Urinary bladder (tissue), 4 donors: Measurements from ENCODE around the gene NAV2. TPM values are rescaled to one million over a fixed set of nuclear protein-coding genes. Genes with fewer than 3 reads are reported as not detected.

Source experiments
- DNase-seq: peaks from one replicate; pipeline ENCODE4 v3.0.0-alpha.2; 2015; ENCODE audit errors: extremely low spot score
- H3K27ac ChIP-seq: one replicate; pipeline ENCODE4 v1.5.1; 2013; ENCODE audit warnings: low read depth, mild to moderate bottlenecking, moderate library complexity
- H3K36me3 ChIP-seq: one replicate; pipeline ENCODE4 v1.6.1; 2013; ENCODE audit warnings: mild to moderate bottlenecking, moderate library complexity; ENCODE audit not compliant: insufficient read depth
- H3K4me1 ChIP-seq: one replicate; pipeline ENCODE4 v1.6.1; 2013; ENCODE audit warnings: mild to moderate bottlenecking, moderate library complexity; ENCODE audit not compliant: insufficient read depth
- H3K4me3 ChIP-seq: one replicate; pipeline ENCODE4 v1.5.1; 2013; ENCODE audit warnings: low read depth, low read length
- WGBS: extraction: QIAGEN DNeasy Blood & Tissue Kit; methylation state at CpG from one replicate; pipeline ENCODE4 v1.1.7; 2013; 5-methylcytosine and 5-hydroxymethylcytosine counted together
- polyA plus RNA-seq: library from polyadenylated mRNA; stranded (reverse); fragments of 200-250 nt; gene quantifications from one replicate; pipeline ENCODE4 v1.2.3, GENCODE V29; 2013
- total RNA-seq: library from RNA; depleted of rRNA; stranded (reverse); fragments of >200 nt; gene quantifications from one replicate; pipeline ENCODE4 v1.2.3, GENCODE V29; 2014
- donor health status: healthy with polysubstance abuse.
- donor health status: healthy.

The NAV2 gene
- total and polyA plus RNA-seq, 2 donors, result 7.8 to 10.6 TPM

GRCh38 chr11:20156876-20157613 is 444.4 kb downstream of the NAV2 start:
- Histone ChIP-seq H3K36me3 (no peaks in the 10 kb centered on the region), H3K4me3 (peak overlapping the region; percentile 16), H3K4me1 (no peaks in the 10 kb centered on the region), H3K27ac (no peak overlapping the region)
- no peak for DNase-seq
- WGBS, result 2% methylated on average over 45 of the region's 45 CpGs

- 5% methylated on average over 9 of the region's 9 CpGs for WGBS
- Histone ChIP-seq H3K4me1 (no peaks in the 10 kb centered on the region), H3K27ac (no peak overlapping the region), H3K4me3 (no peak overlapping the region), H3K36me3 (no peaks in the 10 kb centered on the region)
- DNase-seq, result no peak
These were observed 445.1 kb downstream of the NAV2 start for GRCh38 chr11:20157728-20158127.

- Histone ChIP-seq H3K4me3 (no peak overlapping the region), H3K27ac (no peak overlapping the region), H3K36me3 (no peaks in the 10 kb centered on the region), H3K4me1 (no peaks in the 10 kb centered on the region)
- peak; percentile 40 for DNase-seq
- 3% methylated on average over 33 of the region's 33 CpGs for WGBS
These were observed 446.1 kb downstream of the NAV2 start for GRCh38 chr11:20158597-20159257.

- DNase-seq, result no peak
- Histone ChIP-seq H3K36me3 (no peaks in the 10 kb centered on the region), H3K4me3 (no peak overlapping the region), H3K27ac (no peak overlapping the region), H3K4me1 (peaks cover 2% of the 10 kb centered on the region)
- 4% methylated on average over 65 of the region's 65 CpGs for WGBS
These were observed 447.1 kb downstream of the NAV2 start for GRCh38 chr11:20159466-20160381.

GRCh38 chr11:20160425-20161229 is 448.0 kb downstream of the NAV2 start, which contains the start of gene DBX1:
DBX1 (minus strand) TSS chr11:20160475; CDS start chr11:20160324, 151 bp downstream.
- peaks cover 2% of the 10 kb centered on the region for H3K4me1 ChIP-seq
- 3% methylated on average over 30 of the region's 30 CpGs for WGBS
- H3K36me3 ChIP-seq, result no peaks in the 10 kb centered on the region
- no peak for DNase-seq
- H3K27ac ChIP-seq, result no peak within 1 kb of the TSS
- H3K4me3 ChIP-seq, result no peak within 1 kb of the TSS

GRCh38 chr11:20161230-20161918 is 448.7 kb downstream of the NAV2 start:
- no peak overlapping the region for H3K4me3 ChIP-seq
- no peaks in the 10 kb centered on the region for H3K36me3 ChIP-seq
- DNase-seq, result no peak
- no peak overlapping the region for H3K27ac ChIP-seq
- WGBS, result 3% methylated on average over 29 of the region's 29 CpGs
- peaks cover 2% of the 10 kb centered on the region for H3K4me1 ChIP-seq

- no peaks in the 10 kb centered on the region for H3K36me3 ChIP-seq
- no peak overlapping the region for H3K4me3 ChIP-seq
- DNase-seq, result no peak
- peaks cover 2% of the 10 kb centered on the region for H3K4me1 ChIP-seq
- 3% methylated on average over 24 of the region's 24 CpGs for WGBS
- no peak overlapping the region for H3K27ac ChIP-seq
These were observed 449.5 kb downstream of the NAV2 start for GRCh38 chr11:20161923-20162744.

GRCh38 chr11:20162824-20163782 is 450.5 kb downstream of the NAV2 start:
- H3K4me3 ChIP-seq, result peak overlapping the region; percentile 16
- peaks cover 2% of the 10 kb centered on the region for H3K4me1 ChIP-seq
- under 1% methylated on average over 61 of the region's 61 CpGs for WGBS
- no peak overlapping the region for H3K27ac ChIP-seq
- no peak for DNase-seq
- H3K36me3 ChIP-seq, result no peaks in the 10 kb centered on the region

GRCh38 chr11:20163783-20164481 is 451.3 kb downstream of the NAV2 start:
- Histone ChIP-seq H3K36me3 (no peaks in the 10 kb centered on the region), H3K4me3 (peak overlapping the region; percentile 16), H3K27ac (no peak overlapping the region), H3K4me1 (peaks cover 2% of the 10 kb centered on the region)
- 5% methylated on average over 26 of the region's 26 CpGs for WGBS
- DNase-seq, result no peak
